Panc1 (cell line): Measurements from ENCODE around the gene ZBTB40. TPM values are rescaled to one million over a fixed set of nuclear protein-coding genes. Genes with fewer than 3 reads are reported as not detected.
A peak's percentile ranks its signal among the peaks of the same experiment; 100 is the strongest.

Experiments used
- ATAC-seq: fragments of 200-7000 bp; cut with Tn5 transposase; 2 replicates; pipeline ENCODE4 v1.9.1; 2020; ENCODE audit warnings: mild to moderate bottlenecking, moderate library complexity
- BruUV-seq: library from RNA; stranded (reverse); fragments of 400-500 nt; replicated peaks from 2 replicates; lab custom pipeline; 2021; lab: Mats Ljungman, UMichigan
- CTCF ChIA-PET: fragments of 300-600 bp; sonication (Branson Sonifier 250); formaldehyde crosslinking; loops from one replicate; lab custom pipeline; 2022; ENCODE audit warnings: antibody characterized with exemption; lab: Charles Lee
- POLR2A ChIA-PET: fragments of 300-600 bp; sonication (Branson Sonifier 250); formaldehyde crosslinking; loops from one replicate; lab custom pipeline; 2022; ENCODE audit warnings: antibody characterized with exemption; lab: Charles Lee
- DNase-seq: peaks from one replicate; pipeline ENCODE4 v3.0.0-alpha.2; 2010; ENCODE audit warnings: low read depth, low spot score
- H3K27ac ChIP-seq: 2 replicates; pipeline ENCODE4 v1.5.1; 2011; ENCODE audit warnings: mild to moderate bottlenecking, low read length, inconsistent platforms
- H3K27me3 ChIP-seq: fragments of 200-500 bp; sonication (Bioruptor generic); 2 replicates; pipeline ENCODE4 v1.6.0; 2014; ENCODE audit warnings: low read length, inconsistent platforms; ENCODE audit not compliant: control insufficient read depth, insufficient read depth
- H3K36me3 ChIP-seq: fragments of 200-500 bp; sonication (Bioruptor generic); 2 replicates; pipeline ENCODE4 v1.5.1; 2014; ENCODE audit warnings: inconsistent platforms, mild to moderate bottlenecking, low read length, moderate library complexity; ENCODE audit not compliant: control insufficient read depth, insufficient read depth
- H3K4me1 ChIP-seq: 2 replicates; pipeline ENCODE4 v1.5.1; 2011; ENCODE audit warnings: inconsistent platforms, mild to moderate bottlenecking, low read length, moderate library complexity; ENCODE audit not compliant: control insufficient read depth, insufficient read depth
- H3K4me3 ChIP-seq, 2 experiments: 2 replicates each; pipeline ENCODE4 v1.5.1; 2011 to 2012; ENCODE audit warnings: low read depth in 2 of 2, low read length in 2 of 2, mild to moderate bottlenecking in 2 of 2, inconsistent platforms in 1 of 2, moderate library complexity in 1 of 2
- H3K9me3 ChIP-seq: fragments of 200-500 bp; sonication (Bioruptor generic); 2 replicates; pipeline ENCODE4 v1.5.1; 2014; ENCODE audit warnings: low read depth, mild to moderate bottlenecking, inconsistent platforms, low read length, moderate library complexity; ENCODE audit not compliant: control insufficient read depth, insufficient read depth
- POLR2AphosphoS5 ChIP-seq: IDR thresholded peaks from 2 replicates; pipeline ENCODE4 v1.6.1; 2012; ENCODE audit warnings: mild to moderate bottlenecking, low read depth, low read length, moderate library complexity
- SIN3A ChIP-seq: IDR thresholded peaks from 2 replicates; pipeline ENCODE4 v1.6.1; 2012; ENCODE audit warnings: low read depth, mild to moderate bottlenecking, low read length, moderate library complexity, borderline replicate concordance; ENCODE audit not compliant: insufficient read depth
- TCF7L2 ChIP-seq: IDR thresholded peaks from 2 replicates; pipeline ENCODE4 v1.6.1; 2011; ENCODE audit warnings: mild to moderate bottlenecking, low read depth, low read length, inconsistent platforms
- in situ Hi-C: cut with HindIII; loops from 2 replicates; pipeline ENCODE4 v1.10.0; 2016; ENCODE audit warnings: low sequenced_read_pairs, low pct_unique_long_range_greater_than_20kb
- intact Hi-C: fragments of 100-400 bp; cut with micrococcal nuclease; formaldehyde crosslinking; loops from one replicate; pipeline ENCODE4 v1.10.0; 2022; ENCODE audit not compliant: unreplicated experiment
- total RNA-seq: library from RNA; stranded (reverse); gene quantifications from one replicate; pipeline ENCODE4 v1.2.1, GENCODE V29; 2021; ENCODE audit not compliant: unreplicated experiment
- TF ChIP-seq, protein P1 (sequence below), 2 experiments: IDR thresholded peaks; 2 replicates each; pipeline ENCODE4 v1.6.1; 2011 to 2012; ENCODE audit warnings: low read depth in 2 of 2, control low read depth in 1 of 2, low read length in 1 of 2, mild to moderate bottlenecking in 1 of 2, moderate library complexity in 1 of 2; ENCODE audit not compliant: insufficient read depth in 1 of 2
- TF ChIP-seq, protein P2 (sequence below): fragments of 450-650 bp; IDR thresholded peaks from 2 replicates; pipeline ENCODE4 v1.5.1; 2017; ENCODE audit warnings: mild to moderate bottlenecking

The ZBTB40 gene
- total RNA-seq, 1 experiment from 2014 or later, result 24.3 TPM

DNA sequence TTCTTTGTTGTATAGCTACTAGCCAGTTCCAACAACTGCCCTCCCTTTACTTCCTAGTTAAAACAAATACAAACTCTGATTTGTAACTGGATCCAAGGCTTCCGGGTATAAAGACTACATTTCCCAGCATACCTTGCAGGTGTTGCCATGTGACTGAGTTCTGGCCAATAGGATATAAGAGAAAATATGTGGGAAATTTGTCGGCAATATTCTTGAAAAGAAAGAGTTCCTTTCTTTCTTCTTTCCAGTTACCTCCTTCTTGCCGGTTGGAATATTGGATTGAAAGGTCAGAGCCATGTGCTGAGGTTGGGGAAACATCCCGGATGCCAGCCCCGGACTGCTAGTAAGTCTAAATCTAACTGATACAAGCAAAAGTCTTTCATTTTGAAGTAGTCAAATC lies 23.0 kb upstream of the ZBTB40 start:
- no TSS peak for BruUV-seq
- in situ Hi-C loops, result no loop called here
- peak overlapping the region; percentile 59 to 94 for H3K4me3 ChIP-seq
- H3K36me3 ChIP-seq, result no peaks in the 10 kb centered on the region
- H3K27me3 ChIP-seq, result no peaks in the 10 kb centered on the region
- H3K4me1 ChIP-seq, result no peaks in the 10 kb centered on the region
- no peak for TF ChIP-seq TCF7L2
- no peak for TF ChIP-seq POLR2AphosphoS5
- ChIA-PET CTCF (no interaction called here), POLR2A (interaction anchor here (0.6 kb wide), 1 partner anchor 320 kb away, joined by 7 read pairs; no protein-coding TSS in a partner anchor)
- H3K27ac ChIP-seq, result peak overlapping the region; percentile 78
- intact Hi-C loops, result no loop called here
- DNase-seq (no peak), ATAC-seq (peak; percentile 96)
- no peaks in the 10 kb centered on the region for H3K9me3 ChIP-seq

DNA sequence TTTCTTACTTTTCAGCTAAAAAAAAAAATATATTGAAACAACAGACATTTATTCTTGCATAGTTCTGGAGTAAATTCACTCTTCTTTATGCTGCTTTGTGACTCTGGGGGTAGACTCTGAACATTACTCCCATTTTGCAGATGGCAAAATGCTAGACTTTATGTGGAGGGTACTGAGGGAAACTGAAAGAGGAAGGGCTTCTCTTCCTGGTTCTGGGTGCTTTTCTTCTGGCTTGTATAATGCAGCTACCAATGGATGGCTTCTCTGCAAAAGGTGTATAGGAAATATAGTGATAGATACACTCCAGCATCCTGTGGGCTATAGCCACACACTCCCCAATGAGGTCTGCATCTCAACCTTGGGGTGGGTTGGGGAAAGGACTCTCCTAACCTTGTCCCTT lies 19.7 kb upstream of the ZBTB40 start:
- Histone ChIP-seq H3K27ac (no peak overlapping the region), H3K9me3 (no peaks in the 10 kb centered on the region), H3K4me3 (no peak overlapping the region), H3K4me1 (no peaks in the 10 kb centered on the region), H3K27me3 (no peaks in the 10 kb centered on the region), H3K36me3 (no peaks in the 10 kb centered on the region)
- ATAC-seq (no peak), DNase-seq (no peak)
- ChIA-PET CTCF (no interaction called here), POLR2A (no interaction called here)
- BruUV-seq, result no TSS peak
- TF ChIP-seq, protein P1, sequence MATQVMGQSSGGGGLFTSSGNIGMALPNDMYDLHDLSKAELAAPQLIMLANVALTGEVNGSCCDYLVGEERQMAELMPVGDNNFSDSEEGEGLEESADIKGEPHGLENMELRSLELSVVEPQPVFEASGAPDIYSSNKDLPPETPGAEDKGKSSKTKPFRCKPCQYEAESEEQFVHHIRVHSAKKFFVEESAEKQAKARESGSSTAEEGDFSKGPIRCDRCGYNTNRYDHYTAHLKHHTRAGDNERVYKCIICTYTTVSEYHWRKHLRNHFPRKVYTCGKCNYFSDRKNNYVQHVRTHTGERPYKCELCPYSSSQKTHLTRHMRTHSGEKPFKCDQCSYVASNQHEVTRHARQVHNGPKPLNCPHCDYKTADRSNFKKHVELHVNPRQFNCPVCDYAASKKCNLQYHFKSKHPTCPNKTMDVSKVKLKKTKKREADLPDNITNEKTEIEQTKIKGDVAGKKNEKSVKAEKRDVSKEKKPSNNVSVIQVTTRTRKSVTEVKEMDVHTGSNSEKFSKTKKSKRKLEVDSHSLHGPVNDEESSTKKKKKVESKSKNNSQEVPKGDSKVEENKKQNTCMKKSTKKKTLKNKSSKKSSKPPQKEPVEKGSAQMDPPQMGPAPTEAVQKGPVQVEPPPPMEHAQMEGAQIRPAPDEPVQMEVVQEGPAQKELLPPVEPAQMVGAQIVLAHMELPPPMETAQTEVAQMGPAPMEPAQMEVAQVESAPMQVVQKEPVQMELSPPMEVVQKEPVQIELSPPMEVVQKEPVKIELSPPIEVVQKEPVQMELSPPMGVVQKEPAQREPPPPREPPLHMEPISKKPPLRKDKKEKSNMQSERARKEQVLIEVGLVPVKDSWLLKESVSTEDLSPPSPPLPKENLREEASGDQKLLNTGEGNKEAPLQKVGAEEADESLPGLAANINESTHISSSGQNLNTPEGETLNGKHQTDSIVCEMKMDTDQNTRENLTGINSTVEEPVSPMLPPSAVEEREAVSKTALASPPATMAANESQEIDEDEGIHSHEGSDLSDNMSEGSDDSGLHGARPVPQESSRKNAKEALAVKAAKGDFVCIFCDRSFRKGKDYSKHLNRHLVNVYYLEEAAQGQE (IDR thresholded peaks at IDR 0.05; ENCODE audit: insufficient read depth in 1 of 2, low read depth in 2 of 2, low read length in 1 of 2), result no peak
- TF ChIP-seq SIN3A (no peak), POLR2AphosphoS5 (no peak), TCF7L2 (no peak)
- TF ChIP-seq, protein P2, sequence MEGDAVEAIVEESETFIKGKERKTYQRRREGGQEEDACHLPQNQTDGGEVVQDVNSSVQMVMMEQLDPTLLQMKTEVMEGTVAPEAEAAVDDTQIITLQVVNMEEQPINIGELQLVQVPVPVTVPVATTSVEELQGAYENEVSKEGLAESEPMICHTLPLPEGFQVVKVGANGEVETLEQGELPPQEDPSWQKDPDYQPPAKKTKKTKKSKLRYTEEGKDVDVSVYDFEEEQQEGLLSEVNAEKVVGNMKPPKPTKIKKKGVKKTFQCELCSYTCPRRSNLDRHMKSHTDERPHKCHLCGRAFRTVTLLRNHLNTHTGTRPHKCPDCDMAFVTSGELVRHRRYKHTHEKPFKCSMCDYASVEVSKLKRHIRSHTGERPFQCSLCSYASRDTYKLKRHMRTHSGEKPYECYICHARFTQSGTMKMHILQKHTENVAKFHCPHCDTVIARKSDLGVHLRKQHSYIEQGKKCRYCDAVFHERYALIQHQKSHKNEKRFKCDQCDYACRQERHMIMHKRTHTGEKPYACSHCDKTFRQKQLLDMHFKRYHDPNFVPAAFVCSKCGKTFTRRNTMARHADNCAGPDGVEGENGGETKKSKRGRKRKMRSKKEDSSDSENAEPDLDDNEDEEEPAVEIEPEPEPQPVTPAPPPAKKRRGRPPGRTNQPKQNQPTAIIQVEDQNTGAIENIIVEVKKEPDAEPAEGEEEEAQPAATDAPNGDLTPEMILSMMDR, result no peak
- in situ Hi-C loops, result no loop called here
- intact Hi-C loops, result no loop called here

DNA sequence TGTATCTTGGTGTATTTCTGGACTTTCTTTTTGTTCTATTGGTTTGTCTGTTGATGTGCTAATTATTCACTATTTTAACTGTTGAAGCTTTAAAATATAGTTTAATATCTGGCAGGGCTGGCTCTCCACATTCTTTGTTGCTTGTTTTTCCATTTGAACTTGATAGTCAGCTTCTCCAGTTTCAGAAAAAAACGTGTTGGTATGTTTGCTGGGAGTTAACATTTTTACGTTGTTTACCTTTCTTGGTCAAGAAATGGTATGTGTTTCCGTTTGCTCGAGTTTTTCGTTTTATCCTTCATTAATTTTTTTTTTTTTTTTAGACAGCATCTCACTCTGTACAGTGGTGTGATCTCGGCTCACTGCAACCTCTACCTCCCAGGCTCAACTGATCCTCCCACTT lies 16.9 kb upstream of the ZBTB40 start:
- in situ Hi-C loops, result no loop called here
- Histone ChIP-seq H3K4me1 (no peaks in the 10 kb centered on the region), H3K27me3 (no peaks in the 10 kb centered on the region), H3K9me3 (peaks cover 4% of the 10 kb centered on the region; the same call in 1 of the 2 replicates), H3K4me3 (no peak overlapping the region), H3K27ac (no peak overlapping the region), H3K36me3 (no peaks in the 10 kb centered on the region)
- DNase-seq (no peak), ATAC-seq (no peak)
- intact Hi-C loops, result no loop called here
- TF ChIP-seq, protein P1 (IDR thresholded peaks at IDR 0.05; ENCODE audit: insufficient read depth in 1 of 2, low read depth in 2 of 2, low read length in 1 of 2), result no peak
- TF ChIP-seq, protein P2, result no peak
- no peak for TF ChIP-seq POLR2AphosphoS5
- no peak for TF ChIP-seq SIN3A
- TF ChIP-seq TCF7L2, result no peak
- ChIA-PET CTCF (no interaction called here), POLR2A (interaction anchor here (0.7 kb wide), 1 partner anchor 873 kb away, joined by 4 read pairs; no protein-coding TSS in a partner anchor)
- no TSS peak for BruUV-seq
